IgD-negative memory B cell (primary cell): ENCODE measurements around the gene CALR. TPM values are rescaled to one million over a fixed set of nuclear protein-coding genes. Genes with fewer than 3 reads are reported as not detected.

ENCODE experiments used
- H3K27ac Mint-ChIP-seq, 3 donors: one replicate each; pipeline ENCODE4 v1.8.0; 2020 to 2022; ENCODE audit warnings: mild to moderate bottlenecking in 3 of 3, mixed read lengths in 3 of 3, moderate library complexity in 1 of 3
- H3K27me3 Mint-ChIP-seq: one replicate; pipeline ENCODE4 v1.8.0; 2021; ENCODE audit warnings: mixed read lengths
- H3K36me3 Mint-ChIP-seq: one replicate; pipeline ENCODE4 v1.8.0; 2020; ENCODE audit warnings: mild to moderate bottlenecking, mixed read lengths
- H3K4me1 Mint-ChIP-seq, 3 donors: one replicate each; pipeline ENCODE4 v1.8.0; 2020 to 2022; ENCODE audit warnings: mixed read lengths in 3 of 3, mild to moderate bottlenecking in 1 of 3
- H3K4me3 Mint-ChIP-seq, 4 donors: one replicate each; pipeline ENCODE4 v1.8.0; 2020 to 2022; ENCODE audit warnings: mild to moderate bottlenecking in 4 of 4, mixed read lengths in 4 of 4, moderate library complexity in 3 of 4
- H3K9me3 Mint-ChIP-seq, 3 donors: one replicate each; pipeline ENCODE4 v1.8.0; 2020 to 2021; ENCODE audit warnings: mixed read lengths in 3 of 3, mild to moderate bottlenecking in 1 of 3
- polyA plus RNA-seq: library from polyadenylated mRNA; unstranded; fragments of 300-500 nt; fragmentation: Illumina TruSeq; gene quantifications from one replicate; pipeline ENCODE4 v1.2.3, GENCODE V29; 2021

Gene CALR
- polyA plus RNA-seq, 1 donor from 2014 or later, result 158 TPM

GRCh38 chr19:12921047-12921446, 17.4 kb upstream of the CALR start:
- Mint-ChIP-seq H3K9me3 (peaks cover 0 to 1% (median 0%) of the 10 kb centered on the region in 3 donors), H3K36me3 (peaks cover 4% of the 10 kb centered on the region), H3K27me3 (no peaks in the 10 kb centered on the region), H3K4me3 (peak overlapping the region in 1 of 4 donors; percentile 57), H3K4me1 (peaks cover 5 to 8% (median 6%) of the 10 kb centered on the region in 3 donors), H3K27ac (peak overlapping the region in 2 of 3 donors; percentile 46 to 85)

- Mint-ChIP-seq H3K9me3 (peaks cover 0 to 1% (median 0%) of the 10 kb centered on the region in 3 donors), H3K27me3 (no peaks in the 10 kb centered on the region), H3K4me1 (peaks cover 5 to 6% (median 5%) of the 10 kb centered on the region in 3 donors), H3K36me3 (peaks cover 8% of the 10 kb centered on the region), H3K27ac (peak overlapping the region in 1 of 3 donors; percentile 72), H3K4me3 (peak overlapping the region in 1 of 4 donors; percentile 74)
These were observed 15.4 kb upstream of the CALR start for GRCh38 chr19:12922959-12923358.

- Mint-ChIP-seq H3K27ac (no peak overlapping the region), H3K27me3 (no peaks in the 10 kb centered on the region), H3K4me1 (peaks cover 0 to 3% (median 2%) of the 10 kb centered on the region in 3 donors), H3K36me3 (peaks cover 8% of the 10 kb centered on the region), H3K4me3 (no peak overlapping the region), H3K9me3 (no peaks in the 10 kb centered on the region)
These were observed 13.6 kb upstream of the CALR start for GRCh38 chr19:12924621-12925310.

- Mint-ChIP-seq H3K27me3 (no peaks in the 10 kb centered on the region), H3K4me3 (peak overlapping the region in 1 of 4 donors; percentile 38), H3K4me1 (peaks cover 4 to 21% (median 13%) of the 10 kb centered on the region in 3 donors), H3K27ac (no peak overlapping the region), H3K36me3 (peaks cover 5% of the 10 kb centered on the region), H3K9me3 (no peaks in the 10 kb centered on the region)
These were observed 8.3 kb upstream of the CALR start for GRCh38 chr19:12930002-12930645.

- Mint-ChIP-seq H3K4me1 (peaks cover 9 to 30% (median 22%) of the 10 kb centered on the region in 3 donors), H3K27me3 (no peaks in the 10 kb centered on the region), H3K9me3 (no peaks in the 10 kb centered on the region), H3K27ac (peak overlapping the region; percentile 33 to 93 (median 85)), H3K36me3 (peaks cover 1% of the 10 kb centered on the region), H3K4me3 (peak overlapping the region; percentile 78 to 99 (median 98))
These were observed 5.8 kb upstream of the CALR start for GRCh38 chr19:12932392-12933286.

- Mint-ChIP-seq H3K4me1 (peaks cover 18 to 32% (median 24%) of the 10 kb centered on the region in 3 donors), H3K36me3 (peaks cover 1% of the 10 kb centered on the region), H3K9me3 (no peaks in the 10 kb centered on the region), H3K27me3 (no peaks in the 10 kb centered on the region), H3K27ac (peak within 1 kb of the TSS; percentile 33 to 93 (median 89)), H3K4me3 (peak within 1 kb of the TSS; percentile 78 to 99 (median 98))
These were observed 4.9 kb upstream of the CALR start, which contains the start of gene FARSA for GRCh38 chr19:12933287-12934072. FARSA (minus strand) TSS chr19:12933711; CDS start chr19:12933696, 15 bp downstream.

- peak overlapping the region in 2 of 4 donors; percentile 36 to 43 for H3K4me3 Mint-ChIP-seq
- H3K4me1 Mint-ChIP-seq, result peaks cover 30 to 40% (median 33%) of the 10 kb centered on the region in 3 donors
- no peaks in the 10 kb centered on the region for H3K9me3 Mint-ChIP-seq
- H3K36me3 Mint-ChIP-seq, result peaks cover 5% of the 10 kb centered on the region
- no peak overlapping the region for H3K27ac Mint-ChIP-seq
- no peaks in the 10 kb centered on the region for H3K27me3 Mint-ChIP-seq
These were observed 3.3 kb upstream of the CALR start for GRCh38 chr19:12935071-12935470.

- Mint-ChIP-seq H3K4me3 (peak overlapping the region in 3 of 4 donors; percentile 28 to 67 (median 66)), H3K4me1 (peaks cover 36 to 48% (median 38%) of the 10 kb centered on the region in 3 donors), H3K9me3 (no peaks in the 10 kb centered on the region), H3K27me3 (no peaks in the 10 kb centered on the region), H3K27ac (peak overlapping the region in 1 of 3 donors; percentile 97), H3K36me3 (peaks cover 7% of the 10 kb centered on the region)
These were observed 1.8 kb upstream of the CALR start for GRCh38 chr19:12936582-12936981.

GRCh38 chr19:12937093-12937926, 1.1 kb upstream of the CALR start:
- peak overlapping the region; percentile 94 to 100 (median 98) for H3K4me3 Mint-ChIP-seq
- H3K36me3 Mint-ChIP-seq, result peaks cover 7% of the 10 kb centered on the region
- H3K4me1 Mint-ChIP-seq, result peaks cover 35 to 47% (median 38%) of the 10 kb centered on the region in 3 donors
- peak overlapping the region; percentile 97 to 100 (median 98) for H3K27ac Mint-ChIP-seq
- H3K9me3 Mint-ChIP-seq, result no peaks in the 10 kb centered on the region
- H3K27me3 Mint-ChIP-seq, result no peaks in the 10 kb centered on the region

- peak overlapping the region; percentile 94 to 100 (median 98) for H3K4me3 Mint-ChIP-seq
- peaks cover 9% of the 10 kb centered on the region for H3K36me3 Mint-ChIP-seq
- no peaks in the 10 kb centered on the region for H3K9me3 Mint-ChIP-seq
- peak overlapping the region; percentile 97 to 100 (median 98) for H3K27ac Mint-ChIP-seq
- no peaks in the 10 kb centered on the region for H3K27me3 Mint-ChIP-seq
- peaks cover 32 to 39% (median 34%) of the 10 kb centered on the region in 3 donors for H3K4me1 Mint-ChIP-seq
These were observed 581 bp downstream of the CALR start for GRCh38 chr19:12938779-12939601.

GRCh38 chr19:12939975-12940423, 1.6 kb downstream of the CALR start:
- peak overlapping the region in 2 of 3 donors; percentile 97 to 98 for H3K27ac Mint-ChIP-seq
- H3K36me3 Mint-ChIP-seq, result peaks cover 10% of the 10 kb centered on the region
- H3K4me1 Mint-ChIP-seq, result peaks cover 37 to 39% (median 39%) of the 10 kb centered on the region in 3 donors
- H3K4me3 Mint-ChIP-seq, result peak overlapping the region; percentile 94 to 100 (median 98)
- no peaks in the 10 kb centered on the region for H3K27me3 Mint-ChIP-seq
- H3K9me3 Mint-ChIP-seq, result no peaks in the 10 kb centered on the region

- H3K9me3 Mint-ChIP-seq, result no peaks in the 10 kb centered on the region
- H3K4me1 Mint-ChIP-seq, result peaks cover 41 to 44% (median 42%) of the 10 kb centered on the region in 3 donors
- H3K27me3 Mint-ChIP-seq, result no peaks in the 10 kb centered on the region
- H3K36me3 Mint-ChIP-seq, result peaks cover 10% of the 10 kb centered on the region
- H3K4me3 Mint-ChIP-seq, result peak overlapping the region; percentile 68 to 99 (median 82)
- H3K27ac Mint-ChIP-seq, result peak overlapping the region; percentile 53 to 97 (median 78)
These were observed 2.5 kb downstream of the CALR start for GRCh38 chr19:12940897-12941296.
